Measurements from ENCODE around the gene SPATA32.

GRCh38 chr17:45277216-45277849 lies 15.4 kb upstream of the SPATA32 start:
- TF ChIP-seq CTCF (IDR thresholded peaks at IDR 0.05) (peak; percentile 38 to 97 (median 96)), POLR2A (IDR thresholded peaks at IDR 0.05) (peak in 1 of 2 donors; percentile 6)
